ENCODE data around the gene CLECL1. TPM values are rescaled to one million over a fixed set of nuclear protein-coding genes. Genes with fewer than 3 reads are reported as not detected.

The CLECL1 gene
- total RNA-seq, 4 donors from 2014 or later = 0.68 to 1.3 TPM; not detected in 2

- TF ChIP-seq CTCF (IDR thresholded peaks at IDR 0.05; ENCODE audit: low read depth) = no peak
Observed at GRCh38 chr12:9729082-9729481, 3.8 kb downstream of the CLECL1 start.

- TF ChIP-seq CTCF (IDR thresholded peaks at IDR 0.05; ENCODE audit: low read depth) = no peak
Observed at GRCh38 chr12:9727813-9728212, 5.1 kb downstream of the CLECL1 start.

- no peak for TF ChIP-seq CTCF (IDR thresholded peaks at IDR 0.05; ENCODE audit: low read depth)
Observed at GRCh38 chr12:9725213-9725870, 7.6 kb downstream of the CLECL1 start.

GRCh38 chr12:9724023-9724422, 8.9 kb downstream of the CLECL1 start:
- TF ChIP-seq CTCF (IDR thresholded peaks at IDR 0.05; ENCODE audit: low read depth) = no peak

- TF ChIP-seq CTCF (IDR thresholded peaks at IDR 0.05; ENCODE audit: low read depth) = no peak
Observed at GRCh38 chr12:9721394-9722092, 11.4 kb downstream of the CLECL1 start.

- TF ChIP-seq CTCF (IDR thresholded peaks at IDR 0.05; ENCODE audit: low read depth) = no peak
Observed at GRCh38 chr12:9719790-9720189, 13.1 kb downstream of the CLECL1 start.

- TF ChIP-seq CTCF (IDR thresholded peaks at IDR 0.05; ENCODE audit: low read depth) = no peak
Observed at GRCh38 chr12:9718968-9719367, 13.9 kb downstream of the CLECL1 start.

Measured in subcutaneous adipose tissue (tissue), 4 donors.